Peyer's patch (tissue), 4 donors: ENCODE results near the gene GYPC. TPM values are rescaled to one million over a fixed set of nuclear protein-coding genes. Genes with fewer than 3 reads are reported as not detected.

Experiments
- DNase-seq, 3 donors: peaks; one replicate each; pipeline ENCODE4 v3.0.0-alpha.2; 2017 to 2019
- H3K27ac ChIP-seq, 4 donors: fragments of 200-600 bp; sonication (generic); one replicate each; pipeline ENCODE4 v1.5.1; 2016 to 2019
- H3K27me3 ChIP-seq, 2 donors: fragments of 200-600 bp; sonication (generic); one replicate each; pipeline ENCODE4 v1.5.1; 2019
- H3K36me3 ChIP-seq, 3 donors: fragments of 200-600 bp; sonication (generic); one replicate each; pipeline ENCODE4 v1.5.1; 2016 to 2019
- H3K4me1 ChIP-seq, 4 donors: fragments of 200-600 bp; sonication (generic); one replicate each; pipeline ENCODE4 v1.5.1; 2016 to 2019
- H3K4me3 ChIP-seq, 4 donors: fragments of 200-600 bp; sonication (generic); 1 replicate in 3 of 4; 2 replicates in 1 of 4; pipeline ENCODE4 v1.5.1; 2016 to 2019; ENCODE audit warnings: mild to moderate bottlenecking in 1 of 4
- H3K9me3 ChIP-seq, 4 donors: fragments of 200-600 bp; sonication (generic); one replicate each; pipeline ENCODE4 v1.5.1; 2016 to 2019; ENCODE audit warnings: mild to moderate bottlenecking in 1 of 4
- CTCF ChIP-seq, 6 experiments: fragments of 450-650 bp in 4 of 6; fragments of 200-600 bp in 2 of 6; sonication (generic) in 1 of 6; IDR thresholded peaks; one replicate each; pipeline ENCODE4 v1.5.1; 2017 to 2019; ENCODE audit warnings: antibody characterized with exemption in 6 of 6, mild to moderate bottlenecking in 3 of 6, moderate library complexity in 1 of 6
- POLR2A ChIP-seq, 2 donors: fragments of 450-650 bp; IDR thresholded peaks; one replicate each; pipeline ENCODE4 v1.5.1; 2017; ENCODE audit warnings: antibody characterized with exemption in 2 of 2, mild to moderate bottlenecking in 2 of 2, moderate library complexity in 2 of 2
- small RNA-seq, 2 donors: library from RNA; depleted of rRNA; stranded (forward); fragments of <200 nt; gene quantifications; one replicate each; pipeline ENCODE3, GENCODE V24; 2016
- total RNA-seq, 4 donors: library from RNA; depleted of rRNA; stranded (reverse); fragments of >200 nt; gene quantifications; one replicate each; pipeline ENCODE4 v1.1.0, GENCODE V29; 2016

Gene GYPC
- total RNA-seq, 4 donors from 2014 or later: 17.4 to 78.4 (median 19.7) TPM

DNA sequence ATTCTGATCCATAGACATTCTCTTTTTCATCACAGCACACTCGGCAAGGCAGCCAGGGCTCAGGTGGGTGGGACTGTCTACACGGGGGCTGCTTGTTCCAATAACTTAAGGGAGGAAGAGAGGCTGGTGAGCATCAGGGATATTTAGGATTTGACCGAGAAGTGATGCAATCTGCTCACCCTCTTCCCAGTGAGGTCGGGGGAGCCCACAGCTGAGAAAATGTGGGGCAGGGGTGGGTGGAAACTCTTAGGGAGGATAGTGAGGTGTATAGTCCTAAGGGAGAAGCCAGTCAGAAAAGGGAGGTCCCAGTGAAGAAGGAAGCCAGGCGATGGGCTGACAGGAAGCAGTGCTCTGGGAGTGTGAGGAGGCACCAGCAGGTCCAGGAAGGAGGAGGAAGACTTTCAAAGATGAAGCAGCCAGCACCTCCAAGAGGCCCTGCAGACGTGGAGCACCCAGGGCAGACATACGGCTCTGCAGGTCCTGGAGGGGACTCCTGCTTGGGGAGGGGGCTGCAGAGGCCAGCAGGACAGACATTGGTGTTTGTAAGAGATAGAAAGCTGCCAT is 76.8 kb downstream of the GYPC start:
- H3K27me3 ChIP-seq: no peaks in the 10 kb centered on the region
- H3K4me3 ChIP-seq: no peak overlapping the region
- H3K36me3 ChIP-seq: no peaks in the 10 kb centered on the region
- no peaks in the 10 kb centered on the region for H3K4me1 ChIP-seq
- no peaks in the 10 kb centered on the region for H3K9me3 ChIP-seq
- H3K27ac ChIP-seq: no peak overlapping the region
- peak in 1 of 3 donors; percentile 35 for DNase-seq
- no peak for TF ChIP-seq CTCF (IDR thresholded peaks at IDR 0.05)
- no peak for TF ChIP-seq POLR2A (IDR thresholded peaks at IDR 0.05)

GRCh38 chr2:126733795-126734194 is 77.8 kb downstream of the GYPC start:
- H3K36me3 ChIP-seq: no peaks in the 10 kb centered on the region
- no peaks in the 10 kb centered on the region for H3K27me3 ChIP-seq
- no peak overlapping the region for H3K27ac ChIP-seq
- H3K9me3 ChIP-seq: no peaks in the 10 kb centered on the region
- DNase-seq: no peak
- TF ChIP-seq POLR2A (IDR thresholded peaks at IDR 0.05) (no peak), CTCF (IDR thresholded peaks at IDR 0.05) (no peak)
- no peak overlapping the region for H3K4me3 ChIP-seq
- H3K4me1 ChIP-seq: no peaks in the 10 kb centered on the region

GRCh38 chr2:126736133-126736874 is 80.3 kb downstream of the GYPC start:
- H3K36me3 ChIP-seq: no peaks in the 10 kb centered on the region
- H3K4me1 ChIP-seq: no peaks in the 10 kb centered on the region
- no peaks in the 10 kb centered on the region for H3K27me3 ChIP-seq
- no peak overlapping the region for H3K4me3 ChIP-seq
- H3K27ac ChIP-seq: no peak overlapping the region
- TF ChIP-seq CTCF (IDR thresholded peaks at IDR 0.05) (no peak), POLR2A (IDR thresholded peaks at IDR 0.05) (no peak)
- no peaks in the 10 kb centered on the region for H3K9me3 ChIP-seq
- DNase-seq: peak in 1 of 3 donors; percentile 59

DNA sequence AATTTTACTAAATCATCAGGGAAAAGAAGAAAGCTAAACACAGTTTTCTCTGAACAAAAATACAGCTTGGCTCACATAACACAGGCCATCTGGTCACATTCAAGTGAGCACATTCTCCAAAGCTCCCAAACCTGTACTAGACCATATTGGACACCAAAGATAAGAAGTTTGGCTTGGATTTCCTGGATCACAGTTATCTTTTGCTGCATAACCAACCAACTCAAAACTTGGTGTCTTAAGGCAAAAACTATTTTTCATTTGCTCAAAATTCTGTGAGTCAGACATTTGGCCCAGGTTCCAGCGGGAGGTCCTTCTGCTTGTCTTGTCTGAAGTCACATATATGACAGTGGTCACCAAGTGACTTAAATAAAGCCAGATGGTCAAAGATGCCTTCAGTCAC is 83.2 kb downstream of the GYPC start:
- Histone ChIP-seq H3K36me3 (no peaks in the 10 kb centered on the region), H3K4me3 (no peak overlapping the region), H3K27me3 (no peaks in the 10 kb centered on the region), H3K27ac (no peak overlapping the region), H3K9me3 (no peaks in the 10 kb centered on the region), H3K4me1 (no peaks in the 10 kb centered on the region)
- no peak for DNase-seq
- TF ChIP-seq CTCF (IDR thresholded peaks at IDR 0.05) (no peak), POLR2A (IDR thresholded peaks at IDR 0.05) (no peak)

- Histone ChIP-seq H3K4me3 (no peak overlapping the region), H3K27ac (no peak overlapping the region), H3K36me3 (no peaks in the 10 kb centered on the region), H3K9me3 (no peaks in the 10 kb centered on the region), H3K4me1 (no peaks in the 10 kb centered on the region), H3K27me3 (no peaks in the 10 kb centered on the region)
- TF ChIP-seq POLR2A (IDR thresholded peaks at IDR 0.05) (no peak), CTCF (IDR thresholded peaks at IDR 0.05) (no peak)
- DNase-seq: no peak
These were observed 88.7 kb downstream of the GYPC start for GRCh38 chr2:126744640-126745039.

Small RNA genes lying within 50 kb of the gene (small RNA-seq; reads per million reads assigned to genes)
- gene RNU6-675P: 0 reads per million in 2 donors

Other genes with a start within 250 kb of the GYPC start
- gene TEX51, start 242.7 kb downstream of the GYPC start, total RNA-seq: not detected